Measurements from ENCODE around the gene EGFL6.

- TF ChIP-seq, protein P1, sequence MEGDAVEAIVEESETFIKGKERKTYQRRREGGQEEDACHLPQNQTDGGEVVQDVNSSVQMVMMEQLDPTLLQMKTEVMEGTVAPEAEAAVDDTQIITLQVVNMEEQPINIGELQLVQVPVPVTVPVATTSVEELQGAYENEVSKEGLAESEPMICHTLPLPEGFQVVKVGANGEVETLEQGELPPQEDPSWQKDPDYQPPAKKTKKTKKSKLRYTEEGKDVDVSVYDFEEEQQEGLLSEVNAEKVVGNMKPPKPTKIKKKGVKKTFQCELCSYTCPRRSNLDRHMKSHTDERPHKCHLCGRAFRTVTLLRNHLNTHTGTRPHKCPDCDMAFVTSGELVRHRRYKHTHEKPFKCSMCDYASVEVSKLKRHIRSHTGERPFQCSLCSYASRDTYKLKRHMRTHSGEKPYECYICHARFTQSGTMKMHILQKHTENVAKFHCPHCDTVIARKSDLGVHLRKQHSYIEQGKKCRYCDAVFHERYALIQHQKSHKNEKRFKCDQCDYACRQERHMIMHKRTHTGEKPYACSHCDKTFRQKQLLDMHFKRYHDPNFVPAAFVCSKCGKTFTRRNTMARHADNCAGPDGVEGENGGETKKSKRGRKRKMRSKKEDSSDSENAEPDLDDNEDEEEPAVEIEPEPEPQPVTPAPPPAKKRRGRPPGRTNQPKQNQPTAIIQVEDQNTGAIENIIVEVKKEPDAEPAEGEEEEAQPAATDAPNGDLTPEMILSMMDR (IDR thresholded peaks at IDR 0.05; ENCODE audit: poor library complexity, severe bottlenecking), result no peak
- no peak for TF ChIP-seq POLR2AphosphoS5 (IDR thresholded peaks at IDR 0.05)
- no peak for TF ChIP-seq REST (IDR thresholded peaks at IDR 0.05; ENCODE audit: borderline replicate concordance)
- TF ChIP-seq SMC3 (conservative IDR thresholded peaks at IDR 0.05; ENCODE audit: poor library complexity), result no peak
- no peak for TF ChIP-seq TAF1 (IDR thresholded peaks at IDR 0.05; ENCODE audit: low read depth)
- no peak for TF ChIP-seq RAD21 (conservative IDR thresholded peaks at IDR 0.05)
Observed at GRCh38 chrX:13627306-13627705, 57.9 kb downstream of the EGFL6 start.
